D721Med (cell line): ENCODE results near the gene LYAR.

Experiments
- DNase-seq: peaks from one replicate; pipeline ENCODE4 v3.0.0; 2011; ENCODE audit warnings: low spot score; ENCODE audit not compliant: insufficient read length
- FAIRE-seq: peaks from 2 replicates; lab custom pipeline; 2011; peaks lifted over from hg19 to GRCh38; lab: Jason Lieb, UNC
- TF ChIP-seq, protein P1 (sequence below): IDR thresholded peaks from 2 replicates; pipeline ENCODE4 v1.5.1; 2012; ENCODE audit warnings: mild to moderate bottlenecking, control low read depth; ENCODE audit not compliant: insufficient read depth; ENCODE audit errors: missing control alignments

LYAR gene, protein sequence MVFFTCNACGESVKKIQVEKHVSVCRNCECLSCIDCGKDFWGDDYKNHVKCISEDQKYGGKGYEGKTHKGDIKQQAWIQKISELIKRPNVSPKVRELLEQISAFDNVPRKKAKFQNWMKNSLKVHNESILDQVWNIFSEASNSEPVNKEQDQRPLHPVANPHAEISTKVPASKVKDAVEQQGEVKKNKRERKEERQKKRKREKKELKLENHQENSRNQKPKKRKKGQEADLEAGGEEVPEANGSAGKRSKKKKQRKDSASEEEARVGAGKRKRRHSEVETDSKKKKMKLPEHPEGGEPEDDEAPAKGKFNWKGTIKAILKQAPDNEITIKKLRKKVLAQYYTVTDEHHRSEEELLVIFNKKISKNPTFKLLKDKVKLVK

DNA sequence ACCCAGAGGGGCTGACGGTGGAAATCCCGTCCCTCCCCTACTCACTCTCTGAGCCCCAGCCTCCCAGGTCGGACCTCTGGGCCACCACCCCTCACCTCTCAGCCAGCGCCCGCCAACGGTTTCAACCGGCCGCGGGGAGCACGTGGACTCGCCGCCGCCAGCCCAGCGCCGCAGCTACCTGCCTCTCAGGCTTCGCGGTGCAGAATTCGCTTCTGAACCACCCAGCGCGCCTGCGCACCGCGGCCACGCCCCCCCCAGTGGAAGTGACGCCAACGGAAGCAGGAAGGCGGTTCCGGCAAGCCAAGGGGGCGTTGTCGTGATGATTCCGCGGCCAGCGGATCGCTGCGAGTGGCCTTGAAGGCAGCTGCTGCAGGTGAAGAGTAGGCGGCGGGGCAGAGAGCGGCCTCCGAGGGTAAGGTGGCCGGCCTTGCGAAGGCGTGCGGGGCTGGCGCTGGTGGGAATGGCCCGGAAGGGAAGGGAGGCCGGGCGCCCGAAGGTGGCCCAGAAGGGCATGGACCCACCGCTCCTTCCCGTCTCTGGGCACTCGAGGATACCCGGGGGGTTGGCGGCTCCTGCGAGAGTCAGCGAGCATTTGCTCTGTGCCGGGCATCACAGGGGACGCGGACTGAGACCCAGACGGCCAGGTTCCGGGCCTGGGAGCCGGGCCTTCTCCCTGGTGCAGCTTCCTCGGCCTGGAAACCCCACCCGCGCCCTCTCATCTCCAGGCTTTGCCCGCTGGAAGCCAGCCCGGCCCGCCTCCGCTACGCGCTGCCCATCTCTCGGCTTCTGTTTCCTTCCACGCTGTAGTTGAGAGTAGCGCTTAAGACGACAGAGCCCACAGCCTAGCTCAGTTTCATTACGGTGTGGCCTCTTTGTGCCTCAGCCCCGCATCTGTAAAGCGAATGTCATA lies at the start of gene LYAR, which contains the start of gene ZBTB49:
Gene LYAR (minus strand): TSS at position 214 of the 910 bp plus-strand sequence. CDS start 6,412 bp downstream, outside the sequence.
Gene ZBTB49 (plus strand): TSS at position 311 of the 910 bp plus-strand sequence. CDS start 9,695 bp downstream, outside the sequence.
- DNase-seq (peak; percentile 96), FAIRE-seq (no peak)
- TF ChIP-seq, protein P1, sequence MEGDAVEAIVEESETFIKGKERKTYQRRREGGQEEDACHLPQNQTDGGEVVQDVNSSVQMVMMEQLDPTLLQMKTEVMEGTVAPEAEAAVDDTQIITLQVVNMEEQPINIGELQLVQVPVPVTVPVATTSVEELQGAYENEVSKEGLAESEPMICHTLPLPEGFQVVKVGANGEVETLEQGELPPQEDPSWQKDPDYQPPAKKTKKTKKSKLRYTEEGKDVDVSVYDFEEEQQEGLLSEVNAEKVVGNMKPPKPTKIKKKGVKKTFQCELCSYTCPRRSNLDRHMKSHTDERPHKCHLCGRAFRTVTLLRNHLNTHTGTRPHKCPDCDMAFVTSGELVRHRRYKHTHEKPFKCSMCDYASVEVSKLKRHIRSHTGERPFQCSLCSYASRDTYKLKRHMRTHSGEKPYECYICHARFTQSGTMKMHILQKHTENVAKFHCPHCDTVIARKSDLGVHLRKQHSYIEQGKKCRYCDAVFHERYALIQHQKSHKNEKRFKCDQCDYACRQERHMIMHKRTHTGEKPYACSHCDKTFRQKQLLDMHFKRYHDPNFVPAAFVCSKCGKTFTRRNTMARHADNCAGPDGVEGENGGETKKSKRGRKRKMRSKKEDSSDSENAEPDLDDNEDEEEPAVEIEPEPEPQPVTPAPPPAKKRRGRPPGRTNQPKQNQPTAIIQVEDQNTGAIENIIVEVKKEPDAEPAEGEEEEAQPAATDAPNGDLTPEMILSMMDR = no peak

DNA sequence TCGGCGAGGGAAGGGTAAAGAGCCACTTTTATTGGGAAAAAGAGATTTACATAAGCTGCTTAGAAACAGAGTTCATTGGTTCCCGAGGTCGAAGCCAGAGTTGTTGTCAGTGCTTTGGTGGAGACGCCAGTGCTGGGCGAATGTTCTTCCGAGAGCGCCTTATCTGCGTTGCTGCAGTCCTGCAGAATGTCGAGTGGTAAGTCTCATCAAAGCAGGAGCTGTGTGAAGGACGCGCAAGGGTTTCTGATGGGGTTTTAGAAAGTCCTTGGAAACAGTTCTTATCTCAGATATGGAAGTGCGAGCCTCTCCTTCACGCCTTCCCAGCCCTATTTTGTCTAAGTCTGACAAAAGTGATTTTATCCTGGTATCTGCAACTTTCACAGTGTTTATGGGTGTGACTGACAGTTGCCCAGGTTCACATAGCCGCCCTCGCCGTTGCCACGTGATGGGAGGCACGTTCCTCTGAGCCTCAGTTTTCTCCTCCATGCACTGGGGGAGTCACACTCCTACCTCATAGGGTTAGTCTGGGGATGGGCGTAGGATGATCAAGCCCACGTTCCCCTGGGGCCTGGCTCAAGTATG lies 49.6 kb upstream of the LYAR start:
- FAIRE-seq = no peak

DNA sequence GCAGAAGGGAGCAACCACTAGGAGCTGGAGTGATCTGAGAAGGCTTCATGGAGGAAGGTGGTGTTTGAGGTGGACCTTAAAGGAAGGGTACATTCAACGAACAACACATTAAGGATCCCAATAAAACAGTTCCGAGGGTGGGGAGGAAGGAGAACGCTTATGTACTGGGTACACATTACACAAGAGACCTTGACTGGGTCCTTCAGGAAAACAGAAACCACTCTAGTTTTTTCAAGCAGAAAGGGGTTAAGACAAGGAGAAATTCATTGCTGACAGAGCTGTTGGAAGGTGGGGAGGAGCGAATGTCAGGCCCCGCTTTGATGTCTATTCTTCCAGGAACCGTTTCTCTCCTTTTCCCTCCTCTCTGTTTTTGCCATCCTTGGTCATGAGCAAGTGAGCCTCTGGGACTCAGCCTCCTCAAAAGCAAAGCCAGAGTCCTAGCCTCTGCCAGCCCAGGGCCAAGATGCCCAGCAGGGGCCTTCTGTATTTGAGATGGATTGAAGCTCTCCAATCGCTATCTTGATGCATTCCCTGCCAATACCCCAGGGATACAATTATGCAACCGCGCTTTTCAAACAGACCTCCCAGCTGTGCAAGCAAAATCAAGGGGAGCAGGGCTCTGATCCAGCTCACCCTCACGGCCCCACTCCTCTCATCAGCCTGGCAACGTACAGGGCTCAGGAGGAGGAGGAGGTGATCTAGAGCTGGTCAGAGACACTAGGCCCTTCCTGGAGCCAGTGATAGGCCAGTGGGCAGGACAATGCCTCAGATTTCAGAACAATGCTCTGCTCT lies 48.5 kb upstream of the LYAR start:
- DNase-seq = no peak
- TF ChIP-seq, protein P1 = no peak

More for the DNA sequence above, 49.6 kb upstream of the LYAR start:
- TF ChIP-seq, protein P1 = no peak
- DNase-seq = no peak

DNA sequence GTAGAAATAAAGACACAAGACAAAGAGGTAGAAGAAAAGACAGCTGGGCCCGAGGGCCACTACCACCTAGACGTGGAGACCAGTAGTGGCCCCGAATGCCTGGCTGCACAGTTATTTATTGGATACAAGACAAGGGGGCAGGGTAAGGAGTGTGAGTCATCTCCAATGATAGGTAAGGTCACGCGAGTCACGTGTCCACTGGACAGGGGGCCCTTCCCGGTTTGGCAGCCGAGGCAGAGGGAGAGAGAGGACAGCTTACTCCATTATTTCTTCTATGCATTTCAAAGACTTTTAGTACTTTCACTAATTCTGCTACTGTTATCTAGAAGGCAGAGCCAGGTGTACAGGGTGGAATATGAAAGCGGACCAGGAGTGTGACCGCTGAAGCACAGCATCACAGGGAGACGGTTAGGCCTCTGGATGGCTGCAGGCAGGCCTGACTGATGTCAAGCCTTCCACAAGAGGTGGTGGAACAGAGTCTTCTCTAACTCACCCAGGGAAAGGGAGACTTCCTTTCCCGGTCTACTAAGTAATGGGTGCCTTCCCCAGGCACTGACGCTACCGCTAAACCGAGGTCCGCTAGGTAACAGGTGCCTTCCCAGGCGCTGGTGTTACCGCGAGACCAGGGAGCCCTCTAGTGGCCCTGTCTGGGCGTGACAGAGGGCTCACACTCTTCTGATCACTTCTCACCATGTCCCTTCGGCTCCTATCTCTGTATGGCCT lies 45.0 kb upstream of the LYAR start:
- no peak for DNase-seq
- TF ChIP-seq, protein P1 = peak; percentile 55
- FAIRE-seq = no peak

More for the DNA sequence above, 48.5 kb upstream of the LYAR start:
- no peak for FAIRE-seq

DNA sequence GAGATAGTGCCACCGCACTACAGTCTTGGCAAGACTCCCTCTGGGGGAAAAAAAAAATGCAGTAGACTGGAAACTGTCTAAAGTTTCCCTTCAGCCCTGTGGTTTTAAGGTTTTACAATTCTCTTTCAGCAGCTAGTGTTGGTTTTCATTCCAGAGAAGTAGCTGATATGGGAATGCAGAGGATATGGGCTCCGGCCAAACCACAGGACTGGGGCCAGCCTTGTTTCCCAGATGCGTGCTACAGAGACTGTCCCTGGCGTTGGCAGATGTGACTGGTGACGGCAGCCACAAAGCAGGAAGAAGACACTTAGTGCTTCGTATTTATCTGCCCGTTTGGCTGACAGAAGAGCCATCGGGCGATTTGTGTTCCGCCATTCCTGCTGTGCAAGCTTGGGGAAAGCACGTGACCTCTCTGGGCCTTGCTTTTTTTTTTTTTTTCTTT lies 43.3 kb upstream of the LYAR start:
- DNase-seq (no peak), FAIRE-seq (no peak)
- TF ChIP-seq, protein P1 = no peak

DNA sequence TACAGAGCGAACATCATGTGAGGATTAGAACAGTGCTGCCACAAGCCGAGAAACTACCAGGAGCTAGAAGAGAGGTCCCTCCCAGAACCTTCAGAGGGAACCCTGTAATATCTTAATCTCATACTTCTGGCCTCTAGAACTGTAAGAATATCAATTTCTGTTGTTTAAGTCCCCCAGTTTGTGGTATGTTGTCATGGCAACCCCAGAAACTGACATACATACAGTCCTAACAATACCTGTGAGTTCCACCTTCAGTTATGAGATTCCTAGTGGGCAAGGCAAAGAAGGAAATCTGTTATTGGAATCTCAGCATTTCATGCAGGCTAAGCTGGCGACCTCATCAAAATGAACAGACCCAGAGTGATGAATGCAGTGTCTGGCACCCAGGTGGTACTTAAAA lies 42.6 kb upstream of the LYAR start:
- TF ChIP-seq, protein P1 = no peak
- FAIRE-seq = no peak

More for the DNA sequence above, 42.6 kb upstream of the LYAR start:
- no peak for DNase-seq
